Measurements from ENCODE around the gene RCAN1. TPM values are rescaled to one million over a fixed set of nuclear protein-coding genes. Genes with fewer than 3 reads are reported as not detected.

Gene RCAN1
- total and polyA plus RNA-seq, 2 of the 13 experiments (the other 11 are each of a cell fraction or from before 2014, with no cell fraction given): 9.4 to 34.1 TPM

DNA sequence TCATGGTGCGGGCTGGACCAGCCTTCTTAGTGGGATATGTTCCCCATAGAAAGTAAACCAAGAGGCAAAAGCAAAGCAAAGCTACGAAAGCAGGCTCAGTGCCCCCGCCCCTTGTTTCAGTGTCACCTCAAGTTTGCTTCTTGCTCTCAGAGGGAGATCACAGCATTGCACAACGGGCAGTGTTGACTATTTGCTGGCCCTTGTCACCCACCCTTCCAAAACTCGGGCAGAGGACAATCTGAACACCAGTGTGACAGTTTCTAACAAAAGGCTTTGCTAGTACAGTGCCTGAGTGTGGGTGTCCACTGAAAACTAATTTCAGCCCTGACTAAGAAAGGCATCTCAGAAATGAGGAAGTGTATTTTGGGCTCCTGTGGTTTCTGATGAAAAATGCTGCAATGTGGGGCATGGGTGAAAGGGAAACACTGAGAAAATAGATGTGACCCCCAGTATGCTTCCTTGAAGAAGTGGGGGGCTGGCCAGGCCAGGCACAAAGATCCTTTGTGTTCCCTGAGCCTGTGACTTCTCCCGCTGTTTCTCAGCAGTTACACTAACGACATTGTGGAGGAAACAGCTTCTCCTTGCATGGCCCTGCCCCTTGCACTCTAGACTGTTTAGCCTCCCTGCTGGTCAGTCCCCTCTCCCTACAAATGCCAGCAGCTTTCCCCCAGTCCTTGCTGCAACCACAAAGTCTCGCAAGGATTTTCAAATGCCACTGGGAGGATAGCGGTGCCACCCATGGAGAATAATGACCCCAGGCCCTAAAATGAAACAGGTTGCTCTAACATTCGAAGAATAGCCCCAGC is 69.6 kb downstream of the RCAN1 start (continued):
- TF ChIP-seq U2AF2 (IDR thresholded peaks at IDR 0.05; ENCODE audit: low read depth, low read length) (no peak), HMG20A (CRISPR knock-in tag; IDR thresholded peaks at IDR 0.05; ENCODE audit: borderline replicate concordance) (no peak), CTCF (CRISPR knock-in tag; IDR thresholded peaks at IDR 0.05) (0 out of 2 replicates have a peak, but pooled peaks have one; percentile 9), SUZ12 (IDR thresholded peaks at IDR 0.05; ENCODE audit: low read depth, low read length) (no peak), ZNF773 (CRISPR knock-in tag; IDR thresholded peaks at IDR 0.05; ENCODE audit: borderline replicate concordance) (no peak), ZNF572 (CRISPR knock-in tag; IDR thresholded peaks at IDR 0.05) (no peak), ATM (IDR thresholded peaks at IDR 0.05; ENCODE audit: borderline replicate concordance) (no peak), SRSF4 (IDR thresholded peaks at IDR 0.05; ENCODE audit: low read depth, low read length, poor library complexity, severe bottlenecking) (no peak), DR1 (CRISPR knock-in tag; IDR thresholded peaks at IDR 0.05) (no peak), NFRKB (IDR thresholded peaks at IDR 0.05) (no peak), SMYD3 (CRISPR knock-in tag; IDR thresholded peaks at IDR 0.05) (no peak), GTF2F1 (IDR thresholded peaks at IDR 0.05; ENCODE audit: low read length) (no peak), ZNF264 (CRISPR knock-in tag; IDR thresholded peaks at IDR 0.05) (peak; percentile 36; the same call in 1 of the 2 replicates), ZNF256 (CRISPR knock-in tag; conservative IDR thresholded peaks at IDR 0.05) (no peak), RNF2 (conservative IDR thresholded peaks at IDR 0.05; ENCODE audit: low read depth) (no peak), ELF1 (CRISPR knock-in tag; IDR thresholded peaks at IDR 0.05) (peak; percentile 27; the same call in 1 of the 2 replicates), GPN1 (CRISPR knock-in tag; IDR thresholded peaks at IDR 0.05; ENCODE audit: borderline replicate concordance) (no peak), ZBTB44 (CRISPR knock-in tag; IDR thresholded peaks at IDR 0.05) (no peak)
- TF ChIP-seq, protein P1, sequence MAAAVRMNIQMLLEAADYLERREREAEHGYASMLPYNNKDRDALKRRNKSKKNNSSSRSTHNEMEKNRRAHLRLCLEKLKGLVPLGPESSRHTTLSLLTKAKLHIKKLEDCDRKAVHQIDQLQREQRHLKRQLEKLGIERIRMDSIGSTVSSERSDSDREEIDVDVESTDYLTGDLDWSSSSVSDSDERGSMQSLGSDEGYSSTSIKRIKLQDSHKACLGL (CRISPR knock-in tag; IDR thresholded peaks at IDR 0.05): peak; percentile 30; the same call in 1 of the 2 replicates
- TF ChIP-seq, protein P2, sequence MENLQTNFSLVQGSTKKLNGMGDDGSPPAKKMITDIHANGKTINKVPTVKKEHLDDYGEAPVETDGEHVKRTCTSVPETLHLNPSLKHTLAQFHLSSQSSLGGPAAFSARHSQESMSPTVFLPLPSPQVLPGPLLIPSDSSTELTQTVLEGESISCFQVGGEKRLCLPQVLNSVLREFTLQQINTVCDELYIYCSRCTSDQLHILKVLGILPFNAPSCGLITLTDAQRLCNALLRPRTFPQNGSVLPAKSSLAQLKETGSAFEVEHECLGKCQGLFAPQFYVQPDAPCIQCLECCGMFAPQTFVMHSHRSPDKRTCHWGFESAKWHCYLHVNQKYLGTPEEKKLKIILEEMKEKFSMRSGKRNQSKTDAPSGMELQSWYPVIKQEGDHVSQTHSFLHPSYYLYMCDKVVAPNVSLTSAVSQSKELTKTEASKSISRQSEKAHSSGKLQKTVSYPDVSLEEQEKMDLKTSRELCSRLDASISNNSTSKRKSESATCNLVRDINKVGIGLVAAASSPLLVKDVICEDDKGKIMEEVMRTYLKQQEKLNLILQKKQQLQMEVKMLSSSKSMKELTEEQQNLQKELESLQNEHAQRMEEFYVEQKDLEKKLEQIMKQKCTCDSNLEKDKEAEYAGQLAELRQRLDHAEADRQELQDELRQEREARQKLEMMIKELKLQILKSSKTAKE (CRISPR knock-in tag; IDR thresholded peaks at IDR 0.05; ENCODE audit: borderline replicate concordance): no peak
- TF ChIP-seq, protein P3, sequence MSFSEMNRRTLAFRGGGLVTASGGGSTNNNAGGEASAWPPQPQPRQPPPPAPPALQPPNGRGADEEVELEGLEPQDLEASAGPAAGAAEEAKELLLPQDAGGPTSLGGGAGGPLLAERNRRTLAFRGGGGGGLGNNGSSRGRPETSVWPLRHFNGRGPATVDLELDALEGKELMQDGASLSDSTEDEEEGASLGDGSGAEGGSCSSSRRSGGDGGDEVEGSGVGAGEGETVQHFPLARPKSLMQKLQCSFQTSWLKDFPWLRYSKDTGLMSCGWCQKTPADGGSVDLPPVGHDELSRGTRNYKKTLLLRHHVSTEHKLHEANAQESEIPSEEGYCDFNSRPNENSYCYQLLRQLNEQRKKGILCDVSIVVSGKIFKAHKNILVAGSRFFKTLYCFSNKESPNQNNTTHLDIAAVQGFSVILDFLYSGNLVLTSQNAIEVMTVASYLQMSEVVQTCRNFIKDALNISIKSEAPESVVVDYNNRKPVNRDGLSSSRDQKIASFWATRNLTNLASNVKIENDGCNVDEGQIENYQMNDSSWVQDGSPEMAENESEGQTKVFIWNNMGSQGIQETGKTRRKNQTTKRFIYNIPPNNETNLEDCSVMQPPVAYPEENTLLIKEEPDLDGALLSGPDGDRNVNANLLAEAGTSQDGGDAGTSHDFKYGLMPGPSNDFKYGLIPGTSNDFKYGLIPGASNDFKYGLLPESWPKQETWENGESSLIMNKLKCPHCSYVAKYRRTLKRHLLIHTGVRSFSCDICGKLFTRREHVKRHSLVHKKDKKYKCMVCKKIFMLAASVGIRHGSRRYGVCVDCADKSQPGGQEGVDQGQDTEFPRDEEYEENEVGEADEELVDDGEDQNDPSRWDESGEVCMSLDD (CRISPR knock-in tag; IDR thresholded peaks at IDR 0.05; ENCODE audit: borderline replicate concordance): peak; percentile 35; the same call in 1 of the 2 replicates

Measured in HepG2 (cell line).